ENCODE measurements around the gene IQGAP3.
A peak's percentile ranks its signal among the peaks of the same experiment; 100 is the strongest.

Gene IQGAP3

GRCh38 chr1:156528231-156528630 lies 44.1 kb downstream of the IQGAP3 start:
- H3K36me3 Mint-ChIP-seq (ENCODE audit: low read depth): peaks cover 23% of the 10 kb centered on the region
- H3K4me1 Mint-ChIP-seq (ENCODE audit: low read depth): peaks cover 28% of the 10 kb centered on the region
- no peaks in the 10 kb centered on the region for H3K27me3 Mint-ChIP-seq (ENCODE audit: low read depth)
- peak overlapping the region; percentile 2 for H3K4me3 Mint-ChIP-seq
- peak overlapping the region; percentile 21 for H3K27ac Mint-ChIP-seq
- no peaks in the 10 kb centered on the region for H3K9me3 Mint-ChIP-seq

- Mint-ChIP-seq H3K4me3 (no peak overlapping the region), H3K4me1 (ENCODE audit: low read depth) (peaks cover 28% of the 10 kb centered on the region), H3K36me3 (ENCODE audit: low read depth) (peaks cover 23% of the 10 kb centered on the region), H3K27me3 (ENCODE audit: low read depth) (no peaks in the 10 kb centered on the region), H3K9me3 (no peaks in the 10 kb centered on the region), H3K27ac (no peak overlapping the region)
Measured at GRCh38 chr1:156527584-156527983, 44.8 kb downstream of the IQGAP3 start.

GRCh38 chr1:156525856-156526489 lies 46.4 kb downstream of the IQGAP3 start:
- Mint-ChIP-seq H3K9me3 (no peaks in the 10 kb centered on the region), H3K36me3 (ENCODE audit: low read depth) (peaks cover 23% of the 10 kb centered on the region), H3K27me3 (ENCODE audit: low read depth) (no peaks in the 10 kb centered on the region), H3K27ac (no peak overlapping the region), H3K4me1 (ENCODE audit: low read depth) (peaks cover 28% of the 10 kb centered on the region), H3K4me3 (no peak overlapping the region)

GRCh38 chr1:156525071-156525501 lies 47.3 kb downstream of the IQGAP3 start:
- H3K4me1 Mint-ChIP-seq (ENCODE audit: low read depth): peaks cover 28% of the 10 kb centered on the region
- H3K36me3 Mint-ChIP-seq (ENCODE audit: low read depth): peaks cover 23% of the 10 kb centered on the region
- H3K27me3 Mint-ChIP-seq (ENCODE audit: low read depth): no peaks in the 10 kb centered on the region
- H3K4me3 Mint-ChIP-seq: no peak overlapping the region
- H3K27ac Mint-ChIP-seq: peak overlapping the region; percentile 43
- no peaks in the 10 kb centered on the region for H3K9me3 Mint-ChIP-seq

- H3K36me3 Mint-ChIP-seq (ENCODE audit: low read depth): peaks cover 23% of the 10 kb centered on the region
- peaks cover 28% of the 10 kb centered on the region for H3K4me1 Mint-ChIP-seq (ENCODE audit: low read depth)
- peak overlapping the region; percentile 62 for H3K27ac Mint-ChIP-seq
- H3K4me3 Mint-ChIP-seq: peak overlapping the region; percentile 19
- no peaks in the 10 kb centered on the region for H3K27me3 Mint-ChIP-seq (ENCODE audit: low read depth)
- no peaks in the 10 kb centered on the region for H3K9me3 Mint-ChIP-seq
Measured at GRCh38 chr1:156524481-156524869, 47.9 kb downstream of the IQGAP3 start.

- Mint-ChIP-seq H3K27ac (peak overlapping the region; percentile 49), H3K4me3 (peak overlapping the region; percentile 19), H3K27me3 (ENCODE audit: low read depth) (no peaks in the 10 kb centered on the region), H3K9me3 (no peaks in the 10 kb centered on the region), H3K4me1 (ENCODE audit: low read depth) (peaks cover 28% of the 10 kb centered on the region), H3K36me3 (ENCODE audit: low read depth) (peaks cover 23% of the 10 kb centered on the region)
Measured at GRCh38 chr1:156523801-156524480, 48.4 kb downstream of the IQGAP3 start.

- Mint-ChIP-seq H3K4me1 (ENCODE audit: low read depth) (peaks cover 22% of the 10 kb centered on the region), H3K9me3 (no peaks in the 10 kb centered on the region), H3K27ac (no peak overlapping the region), H3K36me3 (ENCODE audit: low read depth) (peaks cover 16% of the 10 kb centered on the region), H3K4me3 (no peak overlapping the region), H3K27me3 (ENCODE audit: low read depth) (peaks cover 5% of the 10 kb centered on the region)
Measured at GRCh38 chr1:156522443-156522970, 49.9 kb downstream of the IQGAP3 start.

GRCh38 chr1:156517748-156518147 lies 54.6 kb downstream of the IQGAP3 start:
- Mint-ChIP-seq H3K9me3 (no peaks in the 10 kb centered on the region), H3K4me1 (ENCODE audit: low read depth) (no peaks in the 10 kb centered on the region), H3K36me3 (ENCODE audit: low read depth) (no peaks in the 10 kb centered on the region), H3K4me3 (no peak overlapping the region), H3K27ac (no peak overlapping the region), H3K27me3 (ENCODE audit: low read depth) (peaks cover 8% of the 10 kb centered on the region)

GRCh38 chr1:156516821-156517220 lies 55.5 kb downstream of the IQGAP3 start:
- Mint-ChIP-seq H3K27ac (no peak overlapping the region), H3K36me3 (ENCODE audit: low read depth) (no peaks in the 10 kb centered on the region), H3K4me1 (ENCODE audit: low read depth) (peaks cover 5% of the 10 kb centered on the region), H3K27me3 (ENCODE audit: low read depth) (peaks cover 8% of the 10 kb centered on the region), H3K4me3 (no peak overlapping the region), H3K9me3 (no peaks in the 10 kb centered on the region)

GRCh38 chr1:156515956-156516355 lies 56.4 kb downstream of the IQGAP3 start:
- peaks cover 7% of the 10 kb centered on the region for H3K4me1 Mint-ChIP-seq (ENCODE audit: low read depth)
- H3K27me3 Mint-ChIP-seq (ENCODE audit: low read depth): peaks cover 8% of the 10 kb centered on the region
- H3K4me3 Mint-ChIP-seq: no peak overlapping the region
- H3K36me3 Mint-ChIP-seq (ENCODE audit: low read depth): no peaks in the 10 kb centered on the region
- H3K9me3 Mint-ChIP-seq: no peaks in the 10 kb centered on the region
- H3K27ac Mint-ChIP-seq: no peak overlapping the region

- no peak overlapping the region for H3K27ac Mint-ChIP-seq
Measured at GRCh38 chr1:156513185-156513584, 59.2 kb downstream of the IQGAP3 start.

GRCh38 chr1:156511644-156512043 lies 60.7 kb downstream of the IQGAP3 start:
- H3K4me1 Mint-ChIP-seq (ENCODE audit: low read depth): peaks cover 27% of the 10 kb centered on the region
- no peak overlapping the region for H3K27ac Mint-ChIP-seq
- peaks cover 6% of the 10 kb centered on the region for H3K27me3 Mint-ChIP-seq (ENCODE audit: low read depth)
- H3K9me3 Mint-ChIP-seq: no peaks in the 10 kb centered on the region
- no peaks in the 10 kb centered on the region for H3K36me3 Mint-ChIP-seq (ENCODE audit: low read depth)
- H3K4me3 Mint-ChIP-seq: no peak overlapping the region

More at GRCh38 chr1:156513185-156513584, 59.2 kb downstream of the IQGAP3 start:
- peaks cover 10% of the 10 kb centered on the region for H3K27me3 Mint-ChIP-seq (ENCODE audit: low read depth)
- no peaks in the 10 kb centered on the region for H3K9me3 Mint-ChIP-seq
- no peak overlapping the region for H3K4me3 Mint-ChIP-seq
- peaks cover 19% of the 10 kb centered on the region for H3K4me1 Mint-ChIP-seq (ENCODE audit: low read depth)
- no peaks in the 10 kb centered on the region for H3K36me3 Mint-ChIP-seq (ENCODE audit: low read depth)

- Mint-ChIP-seq H3K4me3 (no peak overlapping the region), H3K27ac (no peak overlapping the region), H3K27me3 (ENCODE audit: low read depth) (peaks cover 3% of the 10 kb centered on the region), H3K4me1 (ENCODE audit: low read depth) (peaks cover 35% of the 10 kb centered on the region), H3K36me3 (ENCODE audit: low read depth) (no peaks in the 10 kb centered on the region), H3K9me3 (no peaks in the 10 kb centered on the region)
Measured at GRCh38 chr1:156510709-156511108, 61.7 kb downstream of the IQGAP3 start.

- Mint-ChIP-seq H3K36me3 (ENCODE audit: low read depth) (no peaks in the 10 kb centered on the region), H3K27ac (no peak overlapping the region), H3K4me1 (ENCODE audit: low read depth) (peaks cover 44% of the 10 kb centered on the region), H3K4me3 (no peak overlapping the region), H3K27me3 (ENCODE audit: low read depth) (peaks cover 3% of the 10 kb centered on the region), H3K9me3 (no peaks in the 10 kb centered on the region)
Measured at GRCh38 chr1:156509424-156510034, 62.8 kb downstream of the IQGAP3 start.

GRCh38 chr1:156508955-156509234 lies 63.5 kb downstream of the IQGAP3 start:
- no peaks in the 10 kb centered on the region for H3K9me3 Mint-ChIP-seq
- H3K27ac Mint-ChIP-seq: peak overlapping the region; percentile 83
- peaks cover 50% of the 10 kb centered on the region for H3K4me1 Mint-ChIP-seq (ENCODE audit: low read depth)
- no peak overlapping the region for H3K4me3 Mint-ChIP-seq
- peaks cover 3% of the 10 kb centered on the region for H3K27me3 Mint-ChIP-seq (ENCODE audit: low read depth)
- no peaks in the 10 kb centered on the region for H3K36me3 Mint-ChIP-seq (ENCODE audit: low read depth)
